Glutamatergic neuron (in vitro differentiated cells): Measurements from ENCODE around the gene EIF3K. TPM values are rescaled to one million over a fixed set of nuclear protein-coding genes. Genes with fewer than 3 reads are reported as not detected.

ENCODE experiments used
- DNase-seq: peaks from one replicate; pipeline ENCODE4 v3.0.0; 2022
- H3K27ac Mint-ChIP-seq: one replicate; pipeline ENCODE4 v1.8.0; 2020; ENCODE audit warnings: mild to moderate bottlenecking, mixed read lengths, inconsistent platforms; ENCODE audit not compliant: unreplicated experiment
- H3K27me3 Mint-ChIP-seq: one replicate; pipeline ENCODE4 v1.8.0; 2020; ENCODE audit warnings: mild to moderate bottlenecking, moderate library complexity, mixed read lengths, inconsistent platforms; ENCODE audit not compliant: unreplicated experiment
- H3K36me3 Mint-ChIP-seq: one replicate; pipeline ENCODE4 v1.8.0; 2020; ENCODE audit warnings: mild to moderate bottlenecking, mixed read lengths, inconsistent platforms; ENCODE audit not compliant: unreplicated experiment
- H3K4me1 Mint-ChIP-seq: one replicate; pipeline ENCODE4 v1.8.0; 2020; ENCODE audit warnings: mild to moderate bottlenecking, low read depth, mixed read lengths, inconsistent platforms; ENCODE audit not compliant: unreplicated experiment
- H3K4me3 Mint-ChIP-seq: one replicate; pipeline ENCODE4 v1.8.0; 2020; ENCODE audit warnings: mild to moderate bottlenecking, mixed read lengths, inconsistent platforms; ENCODE audit not compliant: unreplicated experiment
- H3K9me3 Mint-ChIP-seq: one replicate; pipeline ENCODE4 v1.8.0; 2020; ENCODE audit warnings: mild to moderate bottlenecking, moderate library complexity, mixed read lengths, inconsistent platforms; ENCODE audit not compliant: unreplicated experiment
- total RNA-seq: library from RNA; stranded (reverse); fragmentation: NEBNext Ultra II Directional; extraction: Animal tissue kit (Norgen Biotek cat#: 25700); gene quantifications from one replicate; pipeline ENCODE4 v1.2.1, GENCODE V29; 2021; ENCODE audit not compliant: unreplicated experiment
- TF ChIP-seq, protein P1 (sequence below): fragments of 200-600 bp; sonication (generic); IDR thresholded peaks from one replicate; pipeline ENCODE4 v1.5.0; 2021; ENCODE audit not compliant: partially characterized antibody, unreplicated experiment

Gene EIF3K
- total RNA-seq, 1 donor from 2014 or later, result 247 TPM

DNA sequence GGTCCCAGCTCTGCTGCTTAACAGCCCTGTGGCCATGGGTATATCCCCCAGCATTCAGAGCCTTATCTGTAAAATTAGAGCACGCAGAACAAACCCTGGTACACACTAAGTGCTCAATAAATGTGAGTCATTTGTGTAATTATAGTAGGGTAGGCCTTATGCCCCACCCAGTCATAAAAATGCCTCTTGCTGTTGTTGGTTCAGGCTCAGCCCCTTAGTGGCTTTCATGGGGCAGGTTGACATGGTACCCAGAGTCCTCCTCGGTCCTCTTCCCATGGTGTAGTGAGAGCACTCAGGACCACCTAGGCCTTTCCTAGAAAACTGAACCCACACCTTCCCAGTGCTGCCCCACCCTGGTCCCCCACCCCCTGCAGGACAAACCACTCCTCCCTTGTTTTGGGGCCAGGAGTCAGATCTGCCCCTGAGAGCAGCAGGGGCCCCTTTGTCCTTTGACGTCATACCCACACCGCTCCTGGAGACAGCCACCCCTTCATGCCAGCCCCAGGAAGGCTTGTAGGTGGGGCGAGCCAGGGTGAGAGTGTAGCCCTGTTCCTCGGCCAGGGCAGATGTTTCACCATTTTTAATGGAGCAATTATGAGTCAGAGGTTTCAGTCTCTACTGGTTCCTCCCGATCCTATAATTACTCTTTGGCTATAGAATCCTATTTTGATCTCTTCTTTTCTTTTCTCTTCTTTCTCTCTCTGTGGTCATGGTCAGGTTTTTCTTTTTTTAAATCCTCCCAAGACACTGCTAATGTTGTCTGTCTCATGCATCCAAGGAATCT, 65.3 kb downstream of the EIF3K start:
- Mint-ChIP-seq H3K9me3 (peaks cover 21% of the 10 kb centered on the region), H3K36me3 (peaks cover 11% of the 10 kb centered on the region), H3K4me1 (peaks cover 37% of the 10 kb centered on the region), H3K27me3 (peaks cover 18% of the 10 kb centered on the region), H3K27ac (peak overlapping the region; percentile 41), H3K4me3 (peak overlapping the region; percentile 53)
- DNase-seq, result no peak
- TF ChIP-seq, protein P1, sequence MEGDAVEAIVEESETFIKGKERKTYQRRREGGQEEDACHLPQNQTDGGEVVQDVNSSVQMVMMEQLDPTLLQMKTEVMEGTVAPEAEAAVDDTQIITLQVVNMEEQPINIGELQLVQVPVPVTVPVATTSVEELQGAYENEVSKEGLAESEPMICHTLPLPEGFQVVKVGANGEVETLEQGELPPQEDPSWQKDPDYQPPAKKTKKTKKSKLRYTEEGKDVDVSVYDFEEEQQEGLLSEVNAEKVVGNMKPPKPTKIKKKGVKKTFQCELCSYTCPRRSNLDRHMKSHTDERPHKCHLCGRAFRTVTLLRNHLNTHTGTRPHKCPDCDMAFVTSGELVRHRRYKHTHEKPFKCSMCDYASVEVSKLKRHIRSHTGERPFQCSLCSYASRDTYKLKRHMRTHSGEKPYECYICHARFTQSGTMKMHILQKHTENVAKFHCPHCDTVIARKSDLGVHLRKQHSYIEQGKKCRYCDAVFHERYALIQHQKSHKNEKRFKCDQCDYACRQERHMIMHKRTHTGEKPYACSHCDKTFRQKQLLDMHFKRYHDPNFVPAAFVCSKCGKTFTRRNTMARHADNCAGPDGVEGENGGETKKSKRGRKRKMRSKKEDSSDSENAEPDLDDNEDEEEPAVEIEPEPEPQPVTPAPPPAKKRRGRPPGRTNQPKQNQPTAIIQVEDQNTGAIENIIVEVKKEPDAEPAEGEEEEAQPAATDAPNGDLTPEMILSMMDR, result no peak

GRCh38 chr19:38684862-38685665, 66.1 kb downstream of the EIF3K start:
- no peak for DNase-seq
- H3K36me3 Mint-ChIP-seq, result peaks cover 11% of the 10 kb centered on the region
- peaks cover 30% of the 10 kb centered on the region for H3K4me1 Mint-ChIP-seq
- peaks cover 18% of the 10 kb centered on the region for H3K27me3 Mint-ChIP-seq
- TF ChIP-seq, protein P1, result no peak
- H3K4me3 Mint-ChIP-seq, result peak overlapping the region; percentile 36
- H3K27ac Mint-ChIP-seq, result peak overlapping the region; percentile 79
- peaks cover 22% of the 10 kb centered on the region for H3K9me3 Mint-ChIP-seq

DNA sequence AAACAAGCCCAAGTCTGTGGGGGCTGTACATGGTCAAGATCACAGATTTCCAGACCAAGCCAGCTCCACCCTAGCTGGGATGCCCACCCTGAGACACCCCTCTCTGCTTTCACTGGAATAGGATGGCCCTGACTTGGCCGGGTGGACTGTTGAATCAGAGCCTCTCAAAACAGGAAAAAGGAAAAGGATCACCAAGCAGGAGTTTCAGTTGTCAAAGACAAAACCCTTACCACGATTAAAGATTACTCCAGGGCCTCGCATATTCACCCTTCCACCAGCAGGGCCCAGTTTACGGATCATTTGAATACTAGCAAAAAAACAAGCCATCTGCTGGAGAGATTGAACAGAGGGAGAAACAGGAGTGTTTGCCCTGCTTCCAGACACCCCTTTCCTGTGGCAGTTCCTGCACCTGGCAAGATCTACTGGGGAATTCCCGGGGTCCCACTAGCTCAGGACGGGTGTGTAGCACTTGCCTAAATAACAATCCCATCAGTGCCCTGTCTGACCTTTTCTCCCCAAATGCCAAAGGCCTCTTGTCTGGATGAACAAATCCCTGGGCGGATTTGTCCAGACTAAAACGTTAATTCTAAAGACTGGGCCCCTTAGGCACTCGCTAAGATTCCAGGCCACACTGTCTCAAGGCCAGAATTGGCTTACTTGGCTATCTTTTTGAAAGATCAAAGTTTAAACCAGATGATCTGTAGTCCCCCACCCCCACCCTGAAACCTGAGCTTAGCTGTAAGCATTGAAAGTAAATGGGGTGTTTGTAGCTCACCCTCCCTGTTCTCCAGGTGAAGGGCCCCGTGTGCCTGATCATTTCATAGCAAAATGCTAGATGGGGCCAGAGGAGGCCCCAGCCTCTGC, 66.9 kb downstream of the EIF3K start:
- DNase-seq, result no peak
- Mint-ChIP-seq H3K36me3 (peaks cover 11% of the 10 kb centered on the region), H3K9me3 (peaks cover 21% of the 10 kb centered on the region)

GRCh38 chr19:38686530-38686888, 67.5 kb downstream of the EIF3K start:
- Mint-ChIP-seq H3K9me3 (peaks cover 18% of the 10 kb centered on the region), H3K36me3 (peaks cover 7% of the 10 kb centered on the region), H3K4me3 (no peak overlapping the region), H3K27me3 (peaks cover 14% of the 10 kb centered on the region), H3K27ac (peak overlapping the region; percentile 79), H3K4me1 (peaks cover 29% of the 10 kb centered on the region)
- DNase-seq, result no peak
- TF ChIP-seq, protein P1, result no peak

More for the DNA sequence above, 66.9 kb downstream of the EIF3K start:
- Mint-ChIP-seq H3K4me1 (peaks cover 32% of the 10 kb centered on the region), H3K4me3 (peak overlapping the region; percentile 63), H3K27me3 (peaks cover 16% of the 10 kb centered on the region), H3K27ac (peak overlapping the region; percentile 79)
- TF ChIP-seq, protein P1, result peak; percentile 40

Other genes starting within 250 kb of the EIF3K start
- gene PSMD8, start 244.6 kb upstream of the EIF3K start, total RNA-seq, result 156 TPM
- gene GGN, start 231.2 kb upstream of the EIF3K start, total RNA-seq, result 2.0 TPM
- gene SPRED3, start 230.5 kb upstream of the EIF3K start, total RNA-seq, result 8.7 TPM
- gene FAM98C, start 216.1 kb upstream of the EIF3K start, total RNA-seq, result 5.8 TPM
- gene RASGRP4, start 193.0 kb upstream of the EIF3K start, total RNA-seq, result not detected
- 117 TPM for gene RYR1, start 185.5 kb upstream of the EIF3K start, total RNA-seq
- 6.3 TPM for gene MAP4K1, start 1.2 kb upstream of the EIF3K start, total RNA-seq
- gene ACTN4, start 28.5 kb downstream of the EIF3K start, total RNA-seq, result 975 TPM
- 4.8 TPM for gene CAPN12, start 125.3 kb downstream of the EIF3K start, total RNA-seq
- gene LGALS7, start 154.3 kb downstream of the EIF3K start, total RNA-seq, result not detected
- gene LGALS7B, start 170.0 kb downstream of the EIF3K start, total RNA-seq, result not detected
- gene LGALS4, start 193.8 kb downstream of the EIF3K start, total RNA-seq, result not detected
- 77.8 TPM for gene ECH1, start 212.6 kb downstream of the EIF3K start, total RNA-seq
- gene HNRNPL, start 230.8 kb downstream of the EIF3K start, total RNA-seq, result 371 TPM